HepG2 (cell line): ENCODE measurements around the gene C12orf43. TPM values are rescaled to one million over a fixed set of nuclear protein-coding genes. Genes with fewer than 3 reads are reported as not detected.

Source experiments
- ATAD3A ChIP-seq: sonication (generic); formaldehyde crosslinking; IDR thresholded peaks from 2 replicates; pipeline ENCODE4 v1.4.0; 2020; ENCODE audit warnings: missing genetic modification reagents
- CREB1 ChIP-seq, 2 experiments: fragments of 450-650 bp in 1 of 2; IDR thresholded peaks; 2 replicates each; pipeline ENCODE4 v1.6.1; 2016 to 2017; ENCODE audit warnings: control low read depth in 1 of 2, mild to moderate bottlenecking in 1 of 2, missing compliant biosample characterization in 1 of 2, missing genetic modification characterization in 1 of 2
- ISX ChIP-seq: sonication (generic); formaldehyde crosslinking; conservative IDR thresholded peaks from 2 replicates; pipeline ENCODE4 v1.5.0; 2020; ENCODE audit warnings: missing genetic modification reagents
- KDM1A ChIP-seq: IDR thresholded peaks from 2 replicates; pipeline ENCODE4 v1.6.1; 2016; ENCODE audit warnings: missing compliant biosample characterization
- KLF9 ChIP-seq: IDR thresholded peaks from 2 replicates; pipeline ENCODE4 v1.6.1; 2016; ENCODE audit warnings: low read depth
- MTA3 ChIP-seq: sonication (generic); formaldehyde crosslinking; IDR thresholded peaks from 2 replicates; pipeline ENCODE4 v1.4.0; 2020; ENCODE audit warnings: missing genetic modification reagents
- NFYC ChIP-seq: IDR thresholded peaks from 2 replicates; pipeline ENCODE4 v1.6.1; 2016; ENCODE audit warnings: missing genetic modification reagents, missing compliant biosample characterization
- PAX8 ChIP-seq: sonication (generic); formaldehyde crosslinking; IDR thresholded peaks from 2 replicates; pipeline ENCODE4 v1.8.0; 2022; ENCODE audit warnings: mild to moderate bottlenecking, missing genetic modification reagents, borderline replicate concordance
- POLR2AphosphoS2 ChIP-seq: IDR thresholded peaks from 2 replicates; pipeline ENCODE4 v1.6.1; 2011; ENCODE audit warnings: low read depth, low read length, improper control_type of control experiment
- SALL1 ChIP-seq: sonication (generic); formaldehyde crosslinking; IDR thresholded peaks from 2 replicates; pipeline ENCODE4 v1.8.0; 2022; ENCODE audit warnings: mild to moderate bottlenecking, missing genetic modification reagents
- SMARCE1 ChIP-seq: fragments of 450-650 bp; IDR thresholded peaks from 2 replicates; pipeline ENCODE4 v1.6.1; 2017; ENCODE audit warnings: borderline replicate concordance
- SRSF9 ChIP-seq: fragments of 200-400 bp; formaldehyde crosslinking; IDR thresholded peaks from 2 replicates; pipeline ENCODE4 v1.6.1; 2018; ENCODE audit warnings: borderline replicate concordance, mild to moderate bottlenecking, low read depth, low read length; ENCODE audit not compliant: insufficient read depth, poor library complexity, severe bottlenecking
- STAG1 ChIP-seq: sonication (generic); formaldehyde crosslinking; IDR thresholded peaks from 2 replicates; pipeline ENCODE4 v1.4.0; 2020; ENCODE audit warnings: missing genetic modification reagents
- TBX2 ChIP-seq: sonication (generic); formaldehyde crosslinking; IDR thresholded peaks from 2 replicates; pipeline ENCODE4 v1.5.0; 2020; ENCODE audit warnings: missing genetic modification reagents, mild to moderate bottlenecking, borderline replicate concordance
- TGIF2 ChIP-seq: IDR thresholded peaks from 2 replicates; pipeline ENCODE4 v1.6.1; 2016; ENCODE audit warnings: control low read depth, missing compliant biosample characterization
- TP53 ChIP-seq: sonication (generic); formaldehyde crosslinking; conservative IDR thresholded peaks from 2 replicates; pipeline ENCODE4 v1.4.0; 2020; ENCODE audit warnings: missing genetic modification reagents
- ZC3H4 ChIP-seq: sonication (generic); formaldehyde crosslinking; IDR thresholded peaks from 2 replicates; pipeline ENCODE4 v1.4.0; 2020; ENCODE audit warnings: missing genetic modification reagents, borderline replicate concordance
- ZFYVE20 ChIP-seq: sonication (generic); formaldehyde crosslinking; IDR thresholded peaks from 2 replicates; pipeline ENCODE4 v1.8.0; 2023; ENCODE audit warnings: low read depth, mild to moderate bottlenecking, moderate library complexity, missing genetic modification reagents, borderline replicate concordance
- ZNF235 ChIP-seq: sonication (generic); formaldehyde crosslinking; IDR thresholded peaks from 2 replicates; pipeline ENCODE4 v1.8.1; 2023; ENCODE audit warnings: mild to moderate bottlenecking, missing genetic modification reagents, borderline replicate concordance
- ZNF274 ChIP-seq: sonication (generic); formaldehyde crosslinking; IDR thresholded peaks from 2 replicates; pipeline ENCODE4 v1.5.1; 2020; ENCODE audit warnings: mild to moderate bottlenecking, missing genetic modification reagents
- ZNF567 ChIP-seq: sonication (generic); formaldehyde crosslinking; IDR thresholded peaks from 2 replicates; pipeline ENCODE4 v1.8.1; 2023; ENCODE audit warnings: mild to moderate bottlenecking, missing genetic modification reagents, borderline replicate concordance
- ZNF660 ChIP-seq: sonication (generic); formaldehyde crosslinking; IDR thresholded peaks from 2 replicates; pipeline ENCODE4 v1.5.1; 2020; ENCODE audit warnings: mild to moderate bottlenecking, low read depth, missing genetic modification reagents, borderline replicate concordance
- ZNF775 ChIP-seq: sonication (generic); formaldehyde crosslinking; IDR thresholded peaks from 2 replicates; pipeline ENCODE4 v1.4.0; 2020; ENCODE audit warnings: missing genetic modification reagents, mild to moderate bottlenecking, moderate library complexity, borderline replicate concordance
- ZNF776 ChIP-seq: sonication (generic); formaldehyde crosslinking; IDR thresholded peaks from 2 replicates; pipeline ENCODE4 v1.4.0; 2020; ENCODE audit warnings: mild to moderate bottlenecking, missing genetic modification reagents
- ZSCAN9 ChIP-seq: IDR thresholded peaks from 2 replicates; pipeline ENCODE4 v1.6.1; 2016; ENCODE audit warnings: borderline replicate concordance
- polyA plus RNA-seq, 8 experiments: library from polyadenylated mRNA; depleted of rRNA in 3 of 8; stranded (reverse) in 7 of 8; unstranded in 1 of 8; fragments of >200 nt; fragmentation: Illumina TruSeq in 4 of 8; extraction: Trizol in 4 of 8; gene quantifications; 2 replicates each; pipeline versions ENCODE4 v1.2.1 to v1.2.3, GENCODE V29; 2011 to 2016; ENCODE audit warnings: low read depth in 4 of 8, missing spikeins in 1 of 8, mixed read lengths in 1 of 8; ENCODE audit not compliant: insufficient read depth in 1 of 8
- total RNA-seq, 5 experiments: library from RNA; depleted of rRNA; stranded (reverse); fragments of >200 nt; fragmentation: Illumina TruSeq; extraction: Trizol; gene quantifications; 2 replicates each; pipeline ENCODE4 v1.2.3, GENCODE V29; 2016; ENCODE audit warnings: low read depth in 1 of 5
- TF ChIP-seq, protein P1 (sequence below), 2 experiments: fragments of 450-650 bp in 1 of 2; sonication (generic) in 1 of 2; formaldehyde crosslinking; IDR thresholded peaks; 2 replicates each; pipeline versions ENCODE4 v1.5.0 to v1.8.0; 2020 to 2022; ENCODE audit warnings: mild to moderate bottlenecking in 1 of 2, missing genetic modification reagents in 1 of 2
- TF ChIP-seq, protein P2 (sequence below): sonication (generic); formaldehyde crosslinking; IDR thresholded peaks from 2 replicates; pipeline ENCODE4 v1.8.0; 2022; ENCODE audit warnings: mild to moderate bottlenecking, missing genetic modification reagents, moderate library complexity
- TF ChIP-seq, protein P3 (sequence below): sonication (generic); formaldehyde crosslinking; conservative IDR thresholded peaks from 2 replicates; pipeline ENCODE4 v1.4.0; 2020; ENCODE audit warnings: missing genetic modification reagents

C12orf43 gene
- total and polyA plus RNA-seq, 2 of the 13 experiments (the other 11 are each of a cell fraction or from before 2014, with no cell fraction given): 7.9 to 11.1 TPM

DNA sequence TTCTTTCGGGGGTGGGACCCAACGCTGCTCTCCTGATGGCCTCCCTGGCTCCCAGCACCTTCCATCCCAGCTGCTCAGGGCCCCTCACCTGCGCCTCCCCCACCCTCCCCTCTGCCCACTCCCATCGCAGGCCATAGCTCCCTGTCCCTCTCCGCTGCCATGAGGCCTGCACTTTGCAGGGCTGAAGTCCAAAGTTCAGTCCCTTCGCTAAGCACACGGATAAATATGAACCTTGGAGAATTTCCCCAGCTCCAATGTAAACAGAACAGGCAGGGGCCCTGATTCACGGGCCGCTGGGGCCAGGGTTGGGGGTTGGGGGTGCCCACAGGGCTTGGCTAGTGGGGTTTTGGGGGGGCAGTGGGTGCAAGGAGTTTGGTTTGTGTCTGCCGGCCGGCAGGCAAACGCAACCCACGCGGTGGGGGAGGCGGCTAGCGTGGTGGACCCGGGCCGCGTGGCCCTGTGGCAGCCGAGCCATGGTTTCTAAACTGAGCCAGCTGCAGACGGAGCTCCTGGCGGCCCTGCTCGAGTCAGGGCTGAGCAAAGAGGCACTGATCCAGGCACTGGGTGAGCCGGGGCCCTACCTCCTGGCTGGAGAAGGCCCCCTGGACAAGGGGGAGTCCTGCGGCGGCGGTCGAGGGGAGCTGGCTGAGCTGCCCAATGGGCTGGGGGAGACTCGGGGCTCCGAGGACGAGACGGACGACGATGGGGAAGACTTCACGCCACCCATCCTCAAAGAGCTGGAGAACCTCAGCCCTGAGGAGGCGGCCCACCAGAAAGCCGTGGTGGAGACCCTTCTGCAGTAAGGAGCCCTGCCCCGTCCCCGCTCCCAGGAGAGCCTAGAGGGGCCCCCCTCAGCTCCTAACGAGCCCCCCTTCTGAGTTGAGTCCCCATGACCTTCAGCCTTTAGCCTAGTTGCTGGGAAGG lies 37.7 kb downstream of the C12orf43 start, which contains the start of gene HNF1A (continued):
- TF ChIP-seq TBX2 (peak; percentile 45; the same call in 1 of the 2 replicates), KDM1A (CRISPR knock-in tag) (no peak; the same call in 1 of the 2 replicates), PAX8 (CRISPR knock-in tag) (0 out of 2 replicates have a peak, but pooled peaks have one; percentile 52), TP53 (CRISPR knock-in tag) (no peak), SMARCE1 (no peak), ISX (CRISPR knock-in tag) (no peak), NFYC (CRISPR knock-in tag) (peak; percentile 28; the same call in 1 of the 2 replicates), ZFYVE20 (CRISPR knock-in tag) (no peak), STAG1 (CRISPR knock-in tag) (peak; percentile 24), ZNF660 (CRISPR knock-in tag) (no peak), SALL1 (CRISPR knock-in tag) (peak; percentile 98), ZNF776 (peak; percentile 87), ZNF775 (peak; percentile 85), MTA3 (no peak), ATAD3A (CRISPR knock-in tag) (no peak), ZSCAN9 (peak; percentile 79; the same call in 1 of the 2 replicates), ZNF235 (CRISPR knock-in tag) (peak; percentile 82; the same call in 1 of the 2 replicates), ZC3H4 (no peak; the same call in 1 of the 2 replicates), SRSF9 (no peak), KLF9 (no peak), TGIF2 (CRISPR knock-in tag) (no peak), CREB1 (IDR thresholded peaks at IDR 0.05) (no peak), CREB1 (CRISPR knock-in tag; IDR thresholded peaks at IDR 0.05) (no peak), ZNF567 (CRISPR knock-in tag) (no peak), ZNF274 (CRISPR knock-in tag) (no peak; the same call in 1 of the 2 replicates), POLR2AphosphoS2 (no peak)
- TF ChIP-seq, protein P1, sequence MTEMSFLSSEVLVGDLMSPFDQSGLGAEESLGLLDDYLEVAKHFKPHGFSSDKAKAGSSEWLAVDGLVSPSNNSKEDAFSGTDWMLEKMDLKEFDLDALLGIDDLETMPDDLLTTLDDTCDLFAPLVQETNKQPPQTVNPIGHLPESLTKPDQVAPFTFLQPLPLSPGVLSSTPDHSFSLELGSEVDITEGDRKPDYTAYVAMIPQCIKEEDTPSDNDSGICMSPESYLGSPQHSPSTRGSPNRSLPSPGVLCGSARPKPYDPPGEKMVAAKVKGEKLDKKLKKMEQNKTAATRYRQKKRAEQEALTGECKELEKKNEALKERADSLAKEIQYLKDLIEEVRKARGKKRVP (CRISPR knock-in tag; IDR thresholded peaks at IDR 0.05): peak in 1 of 2 experiments; percentile 39; a peak in 1 of 4 replicates
- TF ChIP-seq, protein P2, sequence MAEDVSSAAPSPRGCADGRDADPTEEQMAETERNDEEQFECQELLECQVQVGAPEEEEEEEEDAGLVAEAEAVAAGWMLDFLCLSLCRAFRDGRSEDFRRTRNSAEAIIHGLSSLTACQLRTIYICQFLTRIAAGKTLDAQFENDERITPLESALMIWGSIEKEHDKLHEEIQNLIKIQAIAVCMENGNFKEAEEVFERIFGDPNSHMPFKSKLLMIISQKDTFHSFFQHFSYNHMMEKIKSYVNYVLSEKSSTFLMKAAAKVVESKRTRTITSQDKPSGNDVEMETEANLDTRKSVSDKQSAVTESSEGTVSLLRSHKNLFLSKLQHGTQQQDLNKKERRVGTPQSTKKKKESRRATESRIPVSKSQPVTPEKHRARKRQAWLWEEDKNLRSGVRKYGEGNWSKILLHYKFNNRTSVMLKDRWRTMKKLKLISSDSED (CRISPR knock-in tag): no peak
- TF ChIP-seq, protein P3, sequence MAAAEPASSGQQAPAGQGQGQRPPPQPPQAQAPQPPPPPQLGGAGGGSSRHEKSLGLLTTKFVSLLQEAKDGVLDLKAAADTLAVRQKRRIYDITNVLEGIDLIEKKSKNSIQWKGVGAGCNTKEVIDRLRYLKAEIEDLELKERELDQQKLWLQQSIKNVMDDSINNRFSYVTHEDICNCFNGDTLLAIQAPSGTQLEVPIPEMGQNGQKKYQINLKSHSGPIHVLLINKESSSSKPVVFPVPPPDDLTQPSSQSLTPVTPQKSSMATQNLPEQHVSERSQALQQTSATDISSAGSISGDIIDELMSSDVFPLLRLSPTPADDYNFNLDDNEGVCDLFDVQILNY (CRISPR knock-in tag): no peak
